Uterus (tissue), 2 donors: ENCODE results near the gene ID3.

Experiments used
- POLR2A ChIP-seq, 2 donors: fragments of 450-650 bp; IDR thresholded peaks; one replicate each; pipeline ENCODE4 v1.6.1; 2016; ENCODE audit warnings: antibody characterized with exemption in 2 of 2, mild to moderate bottlenecking in 1 of 2, moderate library complexity in 1 of 2
- TF ChIP-seq, protein P1 (sequence below), 4 experiments: fragments of 200-600 bp in 2 of 4; fragments of 450-650 bp in 2 of 4; sonication (generic) in 2 of 4; IDR thresholded peaks; one replicate each; pipeline ENCODE4 v1.5.1; 2016 to 2019; ENCODE audit warnings: antibody characterized with exemption in 4 of 4, mild to moderate bottlenecking in 2 of 4, moderate library complexity in 1 of 4

GRCh38 chr1:23517581-23517980 is 41.7 kb downstream of the ID3 start:
- TF ChIP-seq POLR2A (IDR thresholded peaks at IDR 0.05) = no peak
- TF ChIP-seq, protein P1, sequence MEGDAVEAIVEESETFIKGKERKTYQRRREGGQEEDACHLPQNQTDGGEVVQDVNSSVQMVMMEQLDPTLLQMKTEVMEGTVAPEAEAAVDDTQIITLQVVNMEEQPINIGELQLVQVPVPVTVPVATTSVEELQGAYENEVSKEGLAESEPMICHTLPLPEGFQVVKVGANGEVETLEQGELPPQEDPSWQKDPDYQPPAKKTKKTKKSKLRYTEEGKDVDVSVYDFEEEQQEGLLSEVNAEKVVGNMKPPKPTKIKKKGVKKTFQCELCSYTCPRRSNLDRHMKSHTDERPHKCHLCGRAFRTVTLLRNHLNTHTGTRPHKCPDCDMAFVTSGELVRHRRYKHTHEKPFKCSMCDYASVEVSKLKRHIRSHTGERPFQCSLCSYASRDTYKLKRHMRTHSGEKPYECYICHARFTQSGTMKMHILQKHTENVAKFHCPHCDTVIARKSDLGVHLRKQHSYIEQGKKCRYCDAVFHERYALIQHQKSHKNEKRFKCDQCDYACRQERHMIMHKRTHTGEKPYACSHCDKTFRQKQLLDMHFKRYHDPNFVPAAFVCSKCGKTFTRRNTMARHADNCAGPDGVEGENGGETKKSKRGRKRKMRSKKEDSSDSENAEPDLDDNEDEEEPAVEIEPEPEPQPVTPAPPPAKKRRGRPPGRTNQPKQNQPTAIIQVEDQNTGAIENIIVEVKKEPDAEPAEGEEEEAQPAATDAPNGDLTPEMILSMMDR (IDR thresholded peaks at IDR 0.05) = no peak
